ENCODE data around the gene JAM3. TPM values are rescaled to one million over a fixed set of nuclear protein-coding genes. Genes with fewer than 3 reads are reported as not detected.
"Not testable (repeated sequence)": the region's sequence is repeated elsewhere in the genome, so short reads cannot be mapped to it uniquely, and the experiment has no call there.

The JAM3 gene
- total RNA-seq, 1 experiment from 2014 or later: 155 TPM

DNA sequence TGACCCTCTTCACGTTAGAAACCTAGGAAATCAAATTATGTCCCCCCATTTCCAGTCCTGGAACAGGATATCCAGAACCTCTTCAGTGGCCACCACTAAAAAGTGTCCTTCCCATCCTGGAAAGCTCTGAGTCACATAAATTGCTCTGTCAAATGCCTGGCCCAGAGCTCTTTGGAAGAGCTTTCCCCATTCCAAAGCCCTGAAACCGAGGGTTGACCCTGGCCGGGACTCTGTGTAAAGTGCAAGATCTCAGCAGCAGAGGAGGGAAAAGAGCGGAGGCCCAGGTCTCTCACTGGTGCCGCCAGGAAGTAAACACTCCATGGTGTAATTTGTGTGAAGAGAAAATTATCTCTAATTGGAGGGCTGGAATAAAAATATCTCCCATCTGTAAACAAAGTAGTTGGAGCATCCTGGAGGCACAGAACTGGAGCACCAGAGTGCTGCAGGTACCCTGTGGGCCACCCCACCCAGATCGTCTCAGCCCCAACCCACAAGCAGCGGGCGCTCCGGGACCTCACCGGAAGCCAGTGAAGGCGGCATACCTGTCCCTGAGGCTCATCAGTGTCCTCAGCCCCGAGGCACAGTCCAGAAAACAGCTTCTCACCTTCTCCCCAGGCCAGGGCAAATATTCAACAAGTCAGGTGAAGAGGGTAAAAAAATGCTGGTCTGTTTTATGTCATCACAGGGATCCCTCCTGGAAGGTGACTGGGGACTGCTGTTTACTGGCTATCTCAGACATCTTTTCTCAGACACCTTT is 4.7 kb upstream of the JAM3 start:
- no peaks in the 10 kb centered on the region for H3K9me3 ChIP-seq (replicated peaks)
- peaks cover 8% of the 10 kb centered on the region; the same call in 1 of the 2 replicates for H3K27me3 ChIP-seq
- no peaks in the 10 kb centered on the region for H3K4me1 ChIP-seq
- no peak overlapping the region for H3K4me3 ChIP-seq
- H3K27ac ChIP-seq: no peak overlapping the region
- no peaks in the 10 kb centered on the region for H3K36me3 ChIP-seq
- no peak for DNase-seq

DNA sequence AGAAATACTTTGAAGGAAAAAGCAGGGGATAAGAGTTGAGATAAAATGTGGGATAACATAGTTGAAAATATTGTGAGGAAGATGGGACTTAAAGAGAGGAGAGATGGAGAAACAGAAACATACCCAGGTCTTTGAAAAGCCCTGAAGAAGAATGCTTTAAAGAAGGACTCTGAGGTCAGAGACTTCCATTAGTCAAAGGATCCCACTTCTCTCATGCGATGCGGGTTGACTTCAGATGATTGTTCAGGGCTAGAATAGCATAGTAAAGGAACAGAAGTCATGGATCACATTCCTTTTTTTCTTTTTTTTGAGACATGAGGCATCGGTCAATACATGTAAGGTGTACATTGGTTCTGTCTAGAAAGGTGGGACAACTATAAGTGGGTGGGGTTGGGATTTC is 3.5 kb upstream of the JAM3 start:
- no peak overlapping the region for H3K4me3 ChIP-seq
- H3K27me3 ChIP-seq: peaks cover 7% of the 10 kb centered on the region; the same call in 1 of the 2 replicates
- H3K9me3 ChIP-seq (replicated peaks): no peaks in the 10 kb centered on the region
- no peaks in the 10 kb centered on the region for H3K36me3 ChIP-seq
- H3K27ac ChIP-seq: no peak overlapping the region
- DNase-seq: no peak
- H3K4me1 ChIP-seq: no peaks in the 10 kb centered on the region

DNA sequence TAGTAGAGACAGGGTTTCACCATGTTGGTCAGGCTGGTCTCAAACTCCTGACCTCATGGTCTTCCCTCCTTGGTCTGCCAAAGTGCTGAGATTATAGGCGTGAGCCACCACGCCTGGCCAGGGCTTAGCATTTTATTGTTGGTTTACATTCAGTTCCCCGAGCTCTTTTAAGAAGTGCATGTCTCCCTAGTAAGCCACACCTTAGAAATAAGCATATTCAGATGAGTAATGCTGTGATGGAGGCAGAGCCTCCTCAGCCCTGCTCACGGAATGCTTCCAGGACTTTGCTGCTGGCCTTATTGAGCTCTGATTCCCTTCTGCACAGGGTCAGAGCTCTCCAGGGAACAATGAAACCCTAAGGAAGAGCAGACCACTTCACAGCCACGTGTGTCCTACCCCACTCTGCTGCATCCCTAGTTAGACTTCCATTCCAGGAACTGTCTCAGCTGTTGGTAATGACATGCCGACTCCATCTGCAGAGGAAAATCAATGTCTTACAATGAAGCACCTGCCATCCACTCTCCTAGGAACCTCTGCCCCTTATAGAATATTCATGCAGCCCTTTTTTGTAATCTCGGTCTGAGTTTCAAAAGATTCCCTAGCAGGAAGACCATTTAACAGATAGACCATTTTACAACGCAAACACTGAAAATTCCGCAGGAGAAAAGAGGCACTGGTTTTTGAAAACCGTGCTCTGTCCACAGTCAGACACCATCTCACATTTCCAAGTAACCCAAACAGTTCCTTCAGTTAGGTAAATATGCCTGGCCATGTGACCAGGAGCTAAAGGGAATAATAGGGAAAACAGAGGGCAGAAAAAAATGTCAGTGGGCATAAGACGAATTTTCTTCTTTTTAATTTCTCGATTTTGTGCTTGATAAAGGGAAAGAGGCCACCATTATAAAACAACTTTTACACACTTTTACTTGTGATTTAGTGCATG is 1.7 kb upstream of the JAM3 start:
- Histone ChIP-seq H3K27ac (no peak overlapping the region), H3K4me1 (peaks cover 13% of the 10 kb centered on the region), H3K9me3 (replicated peaks) (no peaks in the 10 kb centered on the region), H3K36me3 (no peaks in the 10 kb centered on the region), H3K4me3 (no peak overlapping the region), H3K27me3 (0 out of 2 replicates have a peak, but pooled peaks cover 2% of the 10 kb centered on the region)
- DNase-seq: peak in 1 of 2 experiments; percentile 22

DNA sequence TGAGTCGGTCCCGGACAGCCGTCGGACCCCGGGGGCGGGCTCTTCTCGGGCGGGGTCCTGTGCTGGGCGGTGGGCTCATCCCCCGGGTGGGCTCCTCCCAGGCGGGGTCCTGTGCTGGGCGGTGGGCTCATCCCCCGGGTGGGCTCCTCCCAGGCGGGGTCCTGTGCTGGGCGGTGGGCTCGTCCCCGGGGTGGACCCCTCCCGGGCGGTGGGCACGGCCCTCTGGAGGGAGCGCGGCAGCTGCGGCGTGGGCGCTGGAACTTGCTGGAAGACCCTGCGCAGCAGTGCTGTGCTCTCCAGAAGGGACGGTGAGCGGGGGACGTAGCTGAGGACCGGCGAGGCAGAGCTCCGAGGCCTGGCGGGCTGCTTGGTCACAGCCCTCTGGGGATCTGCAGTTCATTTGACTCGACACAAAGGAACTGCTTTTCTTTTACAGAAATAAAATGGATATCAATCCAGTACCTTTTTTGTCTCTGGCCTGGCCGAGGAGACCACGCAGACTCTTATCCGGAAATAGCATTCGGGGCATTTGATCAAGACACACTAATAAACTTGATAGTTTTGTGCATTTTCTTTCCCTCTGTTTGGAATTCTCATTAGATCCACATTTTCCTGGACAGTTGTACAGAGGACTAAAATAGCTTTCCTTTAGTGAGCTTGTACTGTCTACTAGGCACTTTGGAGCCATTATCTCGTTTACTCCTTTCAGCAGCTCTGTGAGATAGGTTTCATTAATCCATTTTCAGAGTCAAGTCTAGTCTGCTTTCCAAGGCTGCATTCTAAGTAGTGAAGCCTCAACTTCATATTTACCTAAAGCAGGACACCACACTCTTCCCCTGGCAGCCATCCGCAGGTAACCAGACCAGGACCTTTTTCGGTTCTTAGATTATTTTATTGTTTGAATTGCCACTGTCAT is 812 bp downstream of the JAM3 start:
- Histone ChIP-seq H3K4me3 (peak overlapping the region; percentile 82), H3K9me3 (replicated peaks) (no peaks in the 10 kb centered on the region), H3K4me1 (peaks cover 37% of the 10 kb centered on the region), H3K27ac (peak overlapping the region; percentile 89), H3K36me3 (no peaks in the 10 kb centered on the region), H3K27me3 (no peaks in the 10 kb centered on the region)
- peak; percentile 62 to 63 for DNase-seq

DNA sequence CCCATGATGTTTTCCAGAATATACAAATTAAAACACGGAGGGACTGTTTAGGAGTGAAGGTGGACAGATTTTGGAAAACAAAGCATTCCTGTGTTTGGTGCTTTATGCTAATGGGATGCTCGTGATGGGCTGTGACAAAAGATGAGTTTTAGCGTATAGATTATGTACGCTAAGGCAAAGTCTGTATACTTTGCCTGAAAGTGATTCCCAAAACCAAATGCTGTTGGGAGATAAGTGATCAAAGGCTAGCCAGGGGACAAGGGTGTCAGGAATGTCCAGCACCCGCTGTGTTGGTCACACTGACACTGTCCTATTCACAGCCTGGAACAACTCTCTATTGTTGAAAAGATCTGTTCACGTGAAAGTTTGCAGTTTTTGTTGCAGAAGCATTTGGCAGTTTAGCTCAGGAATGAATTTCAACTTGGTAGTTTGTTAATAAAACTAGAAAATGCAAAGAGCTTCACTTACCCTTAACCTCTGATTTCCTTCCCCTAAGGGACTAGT is 1.5 kb downstream of the JAM3 start:
- Histone ChIP-seq H3K4me3 (peak overlapping the region; percentile 82), H3K4me1 (peaks cover 42% of the 10 kb centered on the region), H3K9me3 (replicated peaks) (no peaks in the 10 kb centered on the region), H3K27me3 (no peaks in the 10 kb centered on the region), H3K27ac (peak overlapping the region; percentile 89), H3K36me3 (no peaks in the 10 kb centered on the region)
- peak; percentile 17 to 49 for DNase-seq

DNA sequence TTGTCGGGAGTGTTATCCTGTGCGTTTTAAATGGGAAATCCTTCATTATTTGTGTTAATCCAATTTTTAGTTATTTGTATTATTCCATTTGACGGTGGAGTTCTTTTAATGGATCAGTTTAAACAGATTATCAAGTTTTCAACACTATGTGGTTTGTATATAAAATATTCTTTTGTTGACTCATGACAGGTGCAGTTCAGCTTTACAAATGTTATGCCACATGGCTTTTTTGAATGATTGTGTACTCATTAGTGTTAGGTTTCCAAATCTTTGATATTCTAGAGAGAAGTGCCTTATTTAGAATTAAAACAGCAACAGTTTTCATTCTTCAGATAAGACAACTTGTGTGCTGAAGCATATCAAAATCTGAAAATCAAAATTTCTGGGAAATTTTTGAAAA is 2.4 kb downstream of the JAM3 start:
- Histone ChIP-seq H3K36me3 (no peaks in the 10 kb centered on the region), H3K4me3 (peak overlapping the region; percentile 82), H3K9me3 (replicated peaks) (no peaks in the 10 kb centered on the region), H3K27me3 (no peaks in the 10 kb centered on the region), H3K27ac (peak overlapping the region; percentile 89), H3K4me1 (peaks cover 44% of the 10 kb centered on the region)
- DNase-seq: peak in 1 of 2 experiments; percentile 35

DNA sequence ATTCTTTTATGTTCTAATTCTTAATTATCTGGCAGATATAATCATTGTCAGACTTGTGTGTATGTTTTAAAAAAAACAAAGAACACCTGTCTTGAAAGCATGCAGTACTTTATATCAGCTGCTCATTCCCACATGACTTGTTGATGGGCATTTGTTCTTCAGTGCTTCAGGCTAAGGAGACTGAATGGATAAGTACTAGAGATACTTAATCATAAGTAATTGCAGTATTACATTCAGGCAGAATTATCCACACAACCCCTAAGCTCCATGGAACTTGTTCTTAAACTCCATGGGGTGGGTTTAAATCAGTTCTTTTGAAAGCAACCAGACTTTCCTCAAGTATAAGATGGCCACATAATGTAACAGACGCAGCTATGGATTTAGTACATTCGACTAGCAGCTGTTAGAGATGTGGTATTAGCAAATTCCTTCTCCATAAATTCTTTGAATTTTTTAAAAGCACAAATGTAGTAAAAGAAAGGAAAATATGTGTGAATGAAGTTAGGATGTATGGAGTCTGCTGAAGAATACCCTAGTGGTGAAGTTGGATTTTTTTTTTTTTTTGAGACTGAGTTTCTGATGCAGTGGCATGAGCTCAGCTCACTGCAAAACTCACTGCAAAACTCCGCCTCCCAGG is 3.0 kb downstream of the JAM3 start:
- peak overlapping the region; percentile 89 for H3K27ac ChIP-seq
- H3K9me3 ChIP-seq (replicated peaks): no peaks in the 10 kb centered on the region
- peaks cover 44% of the 10 kb centered on the region for H3K4me1 ChIP-seq
- peak overlapping the region; percentile 82 for H3K4me3 ChIP-seq
- peak; percentile 36 to 73 for DNase-seq
- no peaks in the 10 kb centered on the region for H3K36me3 ChIP-seq
- H3K27me3 ChIP-seq: no peaks in the 10 kb centered on the region

DNA sequence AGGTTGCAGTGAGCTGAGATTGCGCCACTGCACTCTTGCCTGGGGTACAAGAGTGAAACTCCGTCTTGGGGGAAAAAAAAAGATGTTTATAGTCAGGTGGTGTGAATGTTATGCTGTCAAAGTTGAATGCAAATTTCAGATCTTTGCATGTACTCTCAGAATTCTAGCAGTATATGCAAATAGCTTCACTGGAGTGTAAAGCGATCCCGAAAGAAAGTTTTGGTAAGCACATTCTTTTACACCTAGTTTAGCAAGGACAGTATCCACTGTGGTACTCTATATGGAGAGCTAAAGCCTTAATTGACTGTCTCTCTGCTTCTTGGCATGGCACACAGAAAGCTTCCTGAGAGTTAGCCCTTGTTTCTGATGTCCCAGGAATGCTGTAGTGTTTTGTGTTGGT is 4.0 kb downstream of the JAM3 start:
- H3K27ac ChIP-seq: peak overlapping the region; percentile 89
- DNase-seq: no peak
- H3K4me3 ChIP-seq: no peak overlapping the region
- no peaks in the 10 kb centered on the region for H3K27me3 ChIP-seq
- H3K4me1 ChIP-seq: peaks cover 44% of the 10 kb centered on the region
- H3K36me3 ChIP-seq: no peaks in the 10 kb centered on the region
- H3K9me3 ChIP-seq (replicated peaks): no peaks in the 10 kb centered on the region

DNA sequence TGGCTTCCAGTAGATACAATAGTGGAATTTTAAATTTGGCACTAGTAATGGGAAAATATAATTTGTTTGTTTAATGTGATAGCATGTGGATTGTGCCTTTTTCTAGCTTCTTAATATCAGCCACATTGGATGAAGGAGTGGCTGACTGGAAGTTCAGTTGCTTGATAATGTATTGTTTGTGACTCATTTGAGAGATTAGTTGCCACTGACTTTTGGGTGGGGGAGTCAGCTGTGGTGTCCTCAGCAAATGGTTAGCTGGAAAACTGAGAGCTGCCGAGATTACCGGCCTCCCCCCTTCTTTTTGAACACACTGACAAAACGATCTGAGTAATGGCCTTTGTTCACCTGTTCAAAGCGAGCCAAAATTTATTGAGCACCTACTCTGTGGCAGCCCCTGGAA is 5.5 kb downstream of the JAM3 start:
- H3K4me3 ChIP-seq: 0 out of 2 replicates have a peak overlapping the region, but pooled peaks have one; percentile 4
- DNase-seq: peak; percentile 45 to 65

DNA sequence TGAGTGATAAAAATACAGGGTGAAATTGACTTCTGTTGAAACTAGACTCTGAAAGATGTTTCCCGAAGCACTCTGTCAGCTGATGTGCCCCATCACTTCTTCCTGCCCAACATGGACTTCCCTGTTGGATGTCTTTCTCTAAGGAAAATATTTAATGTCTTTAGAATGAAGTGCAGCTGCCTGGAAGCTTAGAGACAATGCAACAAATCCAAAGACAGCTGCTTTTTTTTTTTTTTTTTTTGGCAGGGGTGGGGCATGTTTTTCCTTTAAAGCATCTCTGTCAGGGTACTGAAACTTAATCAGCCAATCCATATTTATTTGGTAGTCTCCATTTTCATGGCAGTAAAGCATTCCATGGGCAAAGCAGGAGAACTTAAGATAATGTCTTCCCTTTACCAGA is 5.9 kb downstream of the JAM3 start:
- Histone ChIP-seq H3K4me1 (peaks cover 44% of the 10 kb centered on the region), H3K27me3 (no peaks in the 10 kb centered on the region), H3K4me3 (no peak overlapping the region), H3K36me3 (peaks cover 7% of the 10 kb centered on the region), H3K27ac (peak overlapping the region; percentile 75), H3K9me3 (replicated peaks) (no peaks in the 10 kb centered on the region)
- peak; percentile 36 to 63 for DNase-seq

More for the DNA sequence above, 5.5 kb downstream of the JAM3 start:
- no peaks in the 10 kb centered on the region for H3K27me3 ChIP-seq
- H3K27ac ChIP-seq: peak overlapping the region; percentile 75
- H3K4me1 ChIP-seq: peaks cover 44% of the 10 kb centered on the region
- H3K36me3 ChIP-seq: peaks cover 4% of the 10 kb centered on the region
- no peaks in the 10 kb centered on the region for H3K9me3 ChIP-seq (replicated peaks)

DNA sequence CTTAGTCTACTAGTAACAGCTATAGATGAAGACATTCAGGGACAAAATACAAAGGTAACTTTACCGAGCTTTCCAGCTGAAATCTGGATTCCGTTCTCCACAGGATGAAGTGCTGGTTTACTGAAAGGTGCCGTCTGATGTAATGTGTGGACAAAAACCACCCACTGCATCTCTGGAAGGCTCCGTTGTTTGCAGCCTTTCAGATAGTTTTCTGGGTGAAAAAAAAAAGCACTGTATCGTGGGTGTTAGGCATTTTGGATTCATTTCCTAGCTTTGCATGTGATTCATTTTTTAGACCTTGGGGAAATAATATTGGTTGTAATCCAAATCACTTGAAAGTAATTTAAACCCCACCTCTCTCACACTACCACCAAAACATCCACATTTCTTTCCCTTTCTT is 10.4 kb downstream of the JAM3 start:
- Histone ChIP-seq H3K27me3 (no peaks in the 10 kb centered on the region), H3K36me3 (peaks cover 22% of the 10 kb centered on the region), H3K4me1 (peaks cover 10% of the 10 kb centered on the region), H3K4me3 (no peak overlapping the region), H3K9me3 (replicated peaks) (peaks cover 5% of the 10 kb centered on the region; the same call in 1 of the 2 replicates), H3K27ac (no peak overlapping the region)
- DNase-seq: no peak

DNA sequence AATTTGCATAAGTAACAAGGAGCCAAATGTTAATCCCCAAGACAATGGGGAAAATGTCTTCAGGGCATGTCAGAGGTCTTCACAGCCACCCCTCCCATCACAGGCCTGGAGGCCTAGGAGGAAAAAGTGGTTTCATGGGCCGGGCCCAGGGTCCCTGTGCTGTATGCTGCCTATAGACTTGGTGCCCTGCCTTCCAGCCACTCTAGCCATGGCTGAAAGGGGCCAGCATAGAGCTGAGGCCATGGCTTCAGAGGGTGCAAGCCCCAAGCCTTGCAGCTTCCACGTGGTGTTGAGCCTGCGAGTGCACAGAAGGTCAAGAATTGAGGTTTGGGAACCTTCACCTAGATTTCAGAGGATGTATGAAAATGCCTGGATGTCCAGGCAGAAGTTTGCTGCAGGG is 12.4 kb downstream of the JAM3 start:
- peaks cover 22% of the 10 kb centered on the region for H3K36me3 ChIP-seq
- not testable (repeated sequence) for H3K27ac ChIP-seq; H3K27me3 ChIP-seq; H3K9me3 ChIP-seq (replicated peaks); H3K4me1 ChIP-seq; DNase-seq; H3K4me3 ChIP-seq

DNA sequence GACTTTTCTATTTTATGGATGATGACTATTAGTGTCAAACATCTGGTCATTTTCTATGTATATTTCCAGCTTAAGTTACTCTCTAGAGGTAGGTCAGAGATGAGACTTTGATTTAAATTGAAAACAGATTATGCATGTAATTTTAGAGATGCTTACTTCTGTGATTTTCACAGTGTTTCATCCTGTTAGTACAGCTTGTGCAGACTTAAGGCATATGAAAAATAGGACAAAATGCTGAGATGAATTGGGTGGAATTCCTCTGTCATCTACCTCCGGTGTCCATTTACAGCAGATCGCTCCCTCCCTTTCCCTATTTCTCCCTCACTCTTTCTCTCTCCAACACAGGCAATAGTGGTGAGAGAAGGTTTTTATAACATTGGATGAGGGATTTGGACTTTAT is 14.1 kb downstream of the JAM3 start:
- no peak overlapping the region for H3K27ac ChIP-seq
- H3K36me3 ChIP-seq: peaks cover 22% of the 10 kb centered on the region
- peaks cover 5% of the 10 kb centered on the region; the same call in 1 of the 2 replicates for H3K9me3 ChIP-seq (replicated peaks)
- no peak for DNase-seq
- no peak overlapping the region for H3K4me3 ChIP-seq
- H3K27me3 ChIP-seq: no peaks in the 10 kb centered on the region
- H3K4me1 ChIP-seq: no peaks in the 10 kb centered on the region

DNA sequence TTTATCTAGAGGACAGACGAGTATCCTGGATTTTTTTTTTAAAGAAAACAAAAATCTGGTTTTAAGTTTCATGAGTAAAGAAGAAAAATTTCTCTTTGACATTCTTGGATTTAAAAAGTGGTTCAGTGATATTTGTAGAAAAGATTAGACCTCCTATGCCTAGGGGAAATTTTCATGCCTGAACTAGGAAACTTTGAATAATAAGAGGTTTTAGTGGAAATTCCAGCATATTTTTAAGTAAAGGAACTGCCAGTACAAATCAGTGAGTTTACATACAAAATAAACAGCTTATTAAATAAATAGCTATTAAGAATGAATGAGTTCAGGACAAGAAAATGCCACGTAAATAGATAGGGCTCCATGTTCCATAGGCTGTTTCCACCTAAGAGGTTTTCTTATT is 17.5 kb downstream of the JAM3 start:
- H3K4me1 ChIP-seq: no peaks in the 10 kb centered on the region

More for the DNA sequence above, 17.5 kb downstream of the JAM3 start:
- H3K36me3 ChIP-seq: peaks cover 21% of the 10 kb centered on the region
- H3K27ac ChIP-seq: no peak overlapping the region
- no peaks in the 10 kb centered on the region for H3K27me3 ChIP-seq
- peaks cover 8% of the 10 kb centered on the region for H3K9me3 ChIP-seq (replicated peaks)
- no peak for DNase-seq
- no peak overlapping the region for H3K4me3 ChIP-seq

Measured in SJCRH30 (cell line).